ENCODE measurements around the gene GP5. TPM values are rescaled to one million over a fixed set of nuclear protein-coding genes. Genes with fewer than 3 reads are reported as not detected.

The GP5 gene
- total RNA-seq, 4 donors from 2014 or later = not detected

DNA sequence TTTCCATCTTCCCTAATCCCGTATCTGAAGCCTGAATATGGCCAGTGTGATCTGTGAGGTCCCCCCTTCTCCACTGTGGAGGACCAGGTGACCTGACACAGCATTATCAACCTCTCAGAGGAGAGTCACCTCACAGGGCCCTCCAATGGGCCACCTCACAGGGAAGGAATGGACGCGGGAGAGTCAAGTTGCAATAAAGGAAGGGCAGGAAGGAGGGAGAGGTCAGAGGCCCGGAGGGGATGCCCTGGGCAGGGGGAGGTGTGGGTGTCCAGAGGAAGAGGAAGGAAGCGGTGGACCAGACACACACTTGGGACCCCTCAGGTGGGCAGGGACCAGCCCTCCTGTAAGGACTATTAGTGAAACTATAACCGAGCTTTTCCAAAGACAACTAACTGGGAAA is 14.9 kb downstream of the GP5 start:
- TF ChIP-seq, protein P1, sequence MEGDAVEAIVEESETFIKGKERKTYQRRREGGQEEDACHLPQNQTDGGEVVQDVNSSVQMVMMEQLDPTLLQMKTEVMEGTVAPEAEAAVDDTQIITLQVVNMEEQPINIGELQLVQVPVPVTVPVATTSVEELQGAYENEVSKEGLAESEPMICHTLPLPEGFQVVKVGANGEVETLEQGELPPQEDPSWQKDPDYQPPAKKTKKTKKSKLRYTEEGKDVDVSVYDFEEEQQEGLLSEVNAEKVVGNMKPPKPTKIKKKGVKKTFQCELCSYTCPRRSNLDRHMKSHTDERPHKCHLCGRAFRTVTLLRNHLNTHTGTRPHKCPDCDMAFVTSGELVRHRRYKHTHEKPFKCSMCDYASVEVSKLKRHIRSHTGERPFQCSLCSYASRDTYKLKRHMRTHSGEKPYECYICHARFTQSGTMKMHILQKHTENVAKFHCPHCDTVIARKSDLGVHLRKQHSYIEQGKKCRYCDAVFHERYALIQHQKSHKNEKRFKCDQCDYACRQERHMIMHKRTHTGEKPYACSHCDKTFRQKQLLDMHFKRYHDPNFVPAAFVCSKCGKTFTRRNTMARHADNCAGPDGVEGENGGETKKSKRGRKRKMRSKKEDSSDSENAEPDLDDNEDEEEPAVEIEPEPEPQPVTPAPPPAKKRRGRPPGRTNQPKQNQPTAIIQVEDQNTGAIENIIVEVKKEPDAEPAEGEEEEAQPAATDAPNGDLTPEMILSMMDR (IDR thresholded peaks at IDR 0.05; ENCODE audit: low read depth) = no peak

DNA sequence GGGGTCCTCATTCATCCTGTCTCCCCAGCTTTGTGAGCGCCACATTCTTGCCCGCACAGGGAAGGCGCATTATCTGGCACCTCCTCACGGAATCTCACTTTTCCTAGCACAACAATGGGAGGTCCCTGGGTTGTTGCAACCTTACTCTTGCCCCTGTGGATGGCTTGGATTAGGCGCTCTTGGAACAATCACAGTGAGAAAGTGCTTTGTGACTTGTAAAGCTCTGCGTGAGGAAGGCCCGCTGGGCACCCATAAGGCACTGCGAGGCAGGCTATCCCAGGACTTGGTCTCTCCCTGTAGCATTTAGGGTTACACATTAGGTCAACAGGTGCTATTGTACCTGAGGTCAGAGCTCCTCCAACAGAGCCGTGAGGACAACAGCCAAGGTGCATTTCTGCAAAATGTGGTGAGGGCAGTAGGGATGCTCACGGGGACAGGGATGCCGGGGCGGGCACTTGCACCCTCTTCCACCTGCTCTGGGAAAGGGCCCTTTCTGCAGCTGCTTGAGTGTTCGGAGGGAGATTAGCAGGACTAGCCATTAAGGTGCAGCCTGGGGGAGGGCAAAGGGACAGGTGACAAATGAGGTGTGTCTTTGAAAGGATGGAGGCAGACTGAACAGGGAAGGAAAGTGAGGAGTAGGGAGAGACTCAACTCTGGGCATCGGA is 15.7 kb downstream of the GP5 start:
- TF ChIP-seq, protein P1 (IDR thresholded peaks at IDR 0.05; ENCODE audit: low read depth) = no peak

DNA sequence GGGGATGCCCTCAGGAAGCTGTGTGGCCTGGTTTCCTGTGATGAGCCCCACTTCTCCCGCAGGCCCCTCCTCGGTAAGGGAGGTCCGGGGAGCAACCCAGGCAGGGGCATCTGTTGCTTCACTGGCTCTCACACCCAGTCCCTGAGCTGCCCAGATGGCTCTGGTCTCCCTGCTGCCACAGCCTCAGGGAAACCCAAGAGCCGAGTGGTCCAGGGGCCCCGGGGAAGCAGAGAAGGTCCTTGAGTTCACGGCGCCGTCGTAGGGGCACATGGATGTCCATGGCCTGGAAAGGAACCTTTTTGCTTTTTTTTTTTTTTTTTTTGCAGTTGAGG is 16.2 kb downstream of the GP5 start:
- TF ChIP-seq, protein P1 (IDR thresholded peaks at IDR 0.05; ENCODE audit: low read depth) = no peak

DNA sequence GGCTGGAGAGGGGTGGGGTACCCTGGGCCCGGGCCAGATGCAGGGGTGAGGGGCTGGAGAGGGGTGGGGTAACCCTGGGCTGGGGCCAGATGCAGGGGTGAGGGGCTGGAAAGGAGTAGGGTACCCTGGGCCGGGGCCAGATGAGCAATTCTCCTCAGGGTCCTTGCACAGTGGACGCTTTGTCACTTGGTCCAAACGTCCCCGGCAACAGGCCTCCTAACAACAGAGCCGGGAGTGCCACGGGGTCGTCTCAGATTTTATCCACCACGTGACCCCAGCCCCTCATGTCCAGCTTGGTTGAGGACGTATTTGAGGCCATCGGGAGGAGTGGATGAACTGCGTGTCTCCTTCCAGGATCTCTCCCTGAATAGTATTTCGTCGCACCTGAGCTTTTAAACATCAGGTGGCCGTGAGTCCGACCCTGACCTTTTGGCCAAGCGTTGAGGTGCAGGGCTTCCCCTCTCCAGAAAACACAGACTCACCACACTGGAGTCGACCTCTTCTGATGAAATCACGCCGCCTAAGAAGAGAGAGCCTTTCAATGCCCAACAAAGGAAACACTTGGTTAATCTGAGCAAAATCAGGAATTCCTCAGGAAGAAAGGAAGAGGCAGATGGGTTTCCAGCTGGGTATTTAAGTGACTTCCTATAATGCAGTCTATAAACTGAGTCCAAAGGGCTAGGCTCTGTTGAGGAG is 16.7 kb downstream of the GP5 start:
- TF ChIP-seq, protein P1 (IDR thresholded peaks at IDR 0.05; ENCODE audit: low read depth) = no peak

DNA sequence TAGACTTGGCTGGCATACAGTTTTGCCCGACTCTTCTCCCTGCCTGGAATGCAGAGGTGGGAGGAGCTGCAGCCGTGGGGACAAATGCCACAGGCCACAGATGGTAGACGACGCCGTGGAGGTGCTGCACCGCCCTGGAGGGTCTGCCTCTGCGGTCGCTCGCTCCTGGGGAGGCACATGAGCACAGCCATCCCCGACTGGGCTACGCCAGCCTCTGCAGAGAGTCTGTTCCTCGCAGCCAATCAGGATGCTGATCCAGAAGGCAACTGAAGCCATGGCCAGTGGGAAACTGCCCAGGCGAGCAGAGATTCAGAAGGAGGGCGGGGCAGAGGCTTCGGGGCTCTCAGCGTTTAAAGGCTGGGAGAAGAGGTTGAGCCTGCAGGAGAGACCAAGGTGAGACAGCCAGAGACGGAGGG is 17.6 kb downstream of the GP5 start:
- TF ChIP-seq, protein P1 (IDR thresholded peaks at IDR 0.05; ENCODE audit: low read depth) = no peak

DNA sequence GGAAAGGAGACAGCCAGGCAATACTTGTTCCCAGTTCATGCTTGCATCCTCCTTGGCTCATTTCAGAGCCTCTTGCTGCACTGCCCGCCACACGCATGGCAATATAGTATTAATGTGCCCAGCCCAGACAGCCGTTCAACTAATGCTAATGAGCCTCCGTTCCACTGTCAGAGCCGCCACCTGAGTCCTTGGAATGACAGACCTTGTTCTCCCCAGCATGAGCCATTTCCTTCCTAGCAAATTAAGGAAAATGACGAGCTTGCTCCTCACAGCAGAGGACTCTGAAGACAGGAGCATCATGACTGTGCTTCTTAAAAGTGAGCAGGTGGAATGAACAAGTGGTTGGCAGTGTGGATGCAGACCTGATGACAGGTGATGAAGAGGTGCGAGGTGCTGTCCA is 18.7 kb downstream of the GP5 start:
- TF ChIP-seq, protein P1 (IDR thresholded peaks at IDR 0.05; ENCODE audit: low read depth) = no peak

DNA sequence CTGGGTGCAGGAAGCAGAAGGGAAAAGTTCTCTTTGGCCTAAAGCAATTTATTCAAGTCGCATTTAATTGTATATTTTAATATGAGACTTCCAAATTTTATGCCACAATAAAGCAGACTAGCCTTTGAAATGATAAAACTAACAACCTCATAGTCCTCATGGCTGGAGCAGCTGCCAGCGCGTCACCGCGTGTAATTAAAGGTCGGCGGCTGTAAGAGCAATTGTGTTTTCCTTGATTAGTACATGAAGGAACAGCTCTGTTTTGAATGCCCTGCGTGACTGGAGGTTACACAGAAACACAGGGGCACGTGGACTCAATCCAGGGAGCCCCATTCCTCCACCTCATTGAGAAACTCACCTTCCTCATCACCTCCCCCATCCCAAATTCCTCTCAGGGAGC is 19.4 kb downstream of the GP5 start:
- TF ChIP-seq, protein P1 (IDR thresholded peaks at IDR 0.05; ENCODE audit: low read depth) = no peak
